T-helper 2 cell treated with Interferon-gamma antibody and Interleukin-4, amounts not matched to agents 100 ng/mL and 5 ng/mL, for 36 hours (primary cell): ENCODE results near the gene SH2D1B. TPM values are rescaled to one million over a fixed set of nuclear protein-coding genes. Genes with fewer than 3 reads are reported as not detected.
"Not testable (repeated sequence)": the region's sequence is repeated elsewhere in the genome, so short reads cannot be mapped to it uniquely, and the experiment has no call there.

ENCODE experiments used
- intact Hi-C: fragments of 100-400 bp; cut with micrococcal nuclease; formaldehyde crosslinking; loops from one replicate; pipeline ENCODE4 v1.15.1; 2023
- total RNA-seq: library from RNA; stranded (reverse); gene quantifications from 2 replicates; pipeline ENCODE4 v1.2.3, GENCODE V29; 2022

The SH2D1B gene
- total RNA-seq, 1 donor from 2014 or later: not detected

GRCh38 chr1:162363823-162364222, 48.1 kb downstream of the SH2D1B start:
- intact Hi-C loops: no loop called here

- intact Hi-C loops: no loop called here
These were observed 50.6 kb downstream of the SH2D1B start for GRCh38 chr1:162361349-162361748.

DNA sequence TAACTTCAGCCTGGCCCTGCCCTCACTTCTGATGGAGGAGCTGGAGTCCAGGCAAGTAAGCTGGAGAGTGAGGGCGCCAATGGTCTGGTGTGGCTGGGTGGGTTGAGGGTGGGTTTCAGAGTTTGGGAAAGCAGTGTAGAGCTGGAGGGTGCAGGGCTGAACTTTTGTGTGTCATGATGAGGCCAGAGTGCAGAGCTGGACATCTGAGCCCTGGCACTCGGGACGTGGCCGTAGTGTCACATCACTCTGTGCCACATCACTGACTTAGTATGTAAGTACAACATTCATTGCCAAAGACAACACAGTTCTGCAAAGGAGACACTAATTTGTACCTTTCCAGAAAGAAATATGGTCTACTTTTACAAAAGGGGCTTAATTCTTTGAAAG, 51.1 kb downstream of the SH2D1B start:
- intact Hi-C loops: no loop called here

GRCh38 chr1:162360237-162360873, 51.6 kb downstream of the SH2D1B start:
- intact Hi-C loops: no loop called here

- intact Hi-C loops: no loop called here
These were observed 52.3 kb downstream of the SH2D1B start for GRCh38 chr1:162359523-162360236.

DNA sequence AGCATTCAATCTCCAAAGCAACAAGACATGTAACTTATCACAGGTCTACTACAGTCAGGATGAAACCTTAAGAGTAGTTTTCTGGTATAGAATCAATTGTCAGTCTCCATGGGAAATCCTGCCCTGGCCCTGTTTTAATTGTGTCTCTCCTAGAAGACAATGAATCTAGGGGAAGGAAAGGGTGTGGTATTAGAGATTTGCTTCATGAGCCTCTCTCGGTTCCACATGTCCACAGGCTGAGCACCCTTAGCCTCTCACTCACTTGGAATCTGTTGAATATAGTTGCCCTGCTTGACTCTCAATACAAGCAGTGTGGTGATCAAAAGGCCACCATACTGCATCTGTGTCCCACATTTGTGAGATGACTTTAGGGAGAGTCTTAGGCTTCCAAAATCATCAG, 53.0 kb downstream of the SH2D1B start:
- intact Hi-C loops: no loop called here

DNA sequence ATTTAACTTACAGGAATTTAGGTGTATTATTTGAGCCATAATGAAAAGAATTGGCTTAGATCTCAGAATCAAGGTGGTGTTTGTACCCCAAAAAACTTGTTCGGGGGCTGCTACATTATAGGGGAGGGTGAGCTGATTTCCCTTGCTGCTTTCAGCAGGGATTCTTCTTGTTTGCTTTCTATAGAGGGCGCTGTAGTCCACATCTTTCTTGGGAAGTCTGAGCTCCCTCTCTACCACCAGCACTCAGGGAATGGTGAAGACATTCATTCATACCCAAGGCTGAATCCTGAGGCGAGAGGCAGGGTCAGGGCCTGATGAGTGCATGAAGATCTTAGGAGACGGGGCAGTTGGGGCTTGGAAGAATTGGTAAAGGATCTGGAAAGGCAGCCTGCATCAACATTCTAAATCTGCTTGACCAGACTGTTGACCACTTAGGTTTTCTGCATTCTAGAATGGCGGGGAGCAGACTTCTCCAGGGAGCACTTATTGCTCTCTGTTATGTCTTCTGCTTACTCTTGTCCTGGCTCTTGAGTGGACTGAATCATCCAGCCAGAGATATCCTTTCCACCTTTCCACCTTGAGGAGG, 54.2 kb downstream of the SH2D1B start:
- intact Hi-C loops: no loop called here

GRCh38 chr1:162353702-162354101, 58.2 kb downstream of the SH2D1B start:
- intact Hi-C loops: no loop called here

- intact Hi-C loops: no loop called here
These were observed 58.9 kb downstream of the SH2D1B start for GRCh38 chr1:162353078-162353477.

DNA sequence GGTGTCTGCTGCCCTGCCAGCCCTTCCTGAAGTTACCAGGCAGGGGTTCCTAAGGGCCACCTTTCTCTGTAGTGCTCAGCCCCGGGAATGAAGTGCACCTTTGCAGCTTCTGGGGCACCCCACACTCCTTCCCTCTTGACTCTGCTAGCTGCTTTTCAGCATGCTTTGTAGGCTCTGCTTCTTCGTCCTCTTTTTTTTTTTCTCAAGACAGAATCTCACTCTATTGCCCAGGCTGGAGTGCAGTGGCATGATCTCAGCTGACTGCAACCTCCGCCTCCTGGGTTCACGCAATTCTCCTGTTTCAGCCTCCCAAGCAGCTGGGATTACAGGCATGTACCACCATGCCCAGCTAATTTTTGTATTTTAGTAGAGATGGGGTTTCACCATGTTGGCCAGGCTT, 60.1 kb downstream of the SH2D1B start:
- intact Hi-C loops: not testable (repeated sequence)

DNA sequence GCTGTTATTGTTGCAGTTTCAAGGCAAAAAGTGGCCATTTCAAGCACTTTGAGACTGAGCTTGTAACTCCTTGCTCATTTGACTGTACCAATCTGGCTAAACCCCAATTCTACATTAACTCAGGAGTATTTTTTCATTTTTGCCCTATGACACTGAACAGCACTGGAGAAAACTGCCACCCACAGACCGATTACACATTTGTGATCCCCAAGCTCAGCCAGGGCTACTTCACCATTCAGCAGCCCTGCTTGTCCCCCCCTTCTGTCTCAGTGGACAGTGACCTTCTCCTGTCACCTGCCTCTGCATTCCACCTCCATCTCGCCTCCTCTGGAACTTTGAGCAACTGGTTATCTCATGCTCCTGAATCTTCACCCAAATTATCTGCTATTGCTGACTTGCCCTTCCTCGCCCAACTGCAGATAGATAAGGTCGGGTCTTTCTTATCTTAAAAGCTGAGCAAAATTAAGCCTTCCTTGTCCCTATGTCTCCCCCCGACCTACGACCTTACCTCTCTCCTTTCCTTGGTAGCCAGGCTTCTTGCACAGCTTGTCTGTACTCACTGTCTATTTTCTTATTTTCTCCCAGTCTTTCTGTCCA, 60.6 kb downstream of the SH2D1B start:
- intact Hi-C loops: no loop called here

DNA sequence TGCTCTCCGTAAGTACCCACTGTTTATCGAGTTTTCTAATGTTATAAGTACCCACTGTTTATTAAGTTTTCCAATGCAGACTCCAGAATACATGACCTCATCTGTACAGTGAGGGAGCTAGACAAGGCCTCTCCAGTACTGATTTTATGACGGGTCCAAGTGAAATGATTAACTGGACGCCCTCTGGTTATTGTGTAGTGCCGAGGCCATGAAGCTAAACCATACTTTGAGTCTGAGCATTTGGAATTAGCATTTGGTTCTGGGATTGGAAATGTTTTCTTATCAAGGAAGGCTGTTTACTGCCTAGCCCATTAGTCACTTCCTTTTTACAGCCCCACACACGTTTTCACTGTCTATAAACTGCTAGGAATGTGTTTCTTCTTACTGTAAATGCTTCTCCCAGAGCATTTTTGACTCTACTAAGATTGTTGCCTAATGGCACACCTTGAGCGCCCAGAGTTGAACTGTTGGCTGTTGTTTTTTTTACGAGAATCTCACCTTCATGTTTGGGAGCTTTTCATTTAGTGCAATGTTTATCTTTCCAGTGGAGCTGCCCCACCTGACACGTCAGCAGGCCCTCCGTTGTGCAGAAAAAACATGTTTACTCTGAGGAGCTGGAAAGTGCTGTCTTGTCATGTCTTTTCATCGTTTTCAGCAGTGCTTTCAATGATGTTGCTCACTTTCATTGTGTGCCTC, 62.2 kb downstream of the SH2D1B start:
- intact Hi-C loops: no loop called here

DNA sequence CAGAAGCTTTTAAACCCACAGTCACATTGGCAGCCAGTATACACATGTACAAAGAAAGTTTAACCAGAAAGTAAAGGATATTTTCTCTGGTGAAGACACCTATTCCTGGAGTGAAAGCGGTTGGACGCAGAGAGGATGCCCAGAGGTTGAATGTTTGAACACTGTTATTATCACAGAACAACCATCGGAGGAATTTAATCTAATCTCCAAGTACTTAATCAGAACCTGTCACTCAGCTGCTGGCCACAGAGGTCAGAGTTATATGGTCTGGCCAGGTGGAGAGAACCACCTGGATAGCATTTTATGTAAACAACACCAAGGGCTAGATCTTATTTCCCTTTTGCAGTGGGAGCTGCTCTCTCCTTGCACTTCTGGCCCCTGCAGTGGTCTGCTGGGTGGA, 64.7 kb downstream of the SH2D1B start:
- intact Hi-C loops: no loop called here

Other genes with a start within 250 kb of the SH2D1B start
- not detected in 2 replicates for gene SPATA46, start 35.3 kb downstream of the SH2D1B start, total RNA-seq
- gene C1orf226, start 30.4 kb downstream of the SH2D1B start, total RNA-seq: not detected in 2 replicates
- 64.7 and 66.3 TPM in 2 replicates for gene UHMK1, start 85.7 kb upstream of the SH2D1B start, total RNA-seq
- gene UAP1, start 149.6 kb upstream of the SH2D1B start, total RNA-seq: 21.6 and 24.0 TPM in 2 replicates
- 0.11 and 0.16 TPM in 2 replicates for gene DDR2, start 220.3 kb upstream of the SH2D1B start, total RNA-seq